ENCODE measurements around the gene SEC14L1.

The SEC14L1 gene

DNA sequence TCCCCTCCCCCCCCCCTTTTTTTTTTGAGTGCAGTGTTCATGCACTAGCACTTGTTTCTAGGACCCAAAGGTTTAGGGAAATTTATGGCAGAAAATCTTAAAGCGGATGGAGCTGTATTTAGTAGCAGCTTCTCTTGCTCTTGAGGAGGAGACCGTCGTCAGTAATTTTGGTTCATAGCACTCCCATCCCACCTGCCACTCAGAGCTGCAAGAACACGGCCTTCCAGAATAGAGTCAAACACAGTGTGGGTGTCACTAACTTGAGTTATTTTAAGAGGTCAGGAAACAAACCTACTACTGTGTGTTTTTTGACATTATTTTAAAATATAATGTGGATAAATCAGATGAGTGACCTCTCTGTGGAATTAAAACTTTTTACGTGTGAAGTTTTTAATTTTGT lies 37.3 kb downstream of the SEC14L1 start:
- no peak for DNase-seq (ENCODE audit: extremely low read depth, low read depth)
- TF ChIP-seq, protein P1, sequence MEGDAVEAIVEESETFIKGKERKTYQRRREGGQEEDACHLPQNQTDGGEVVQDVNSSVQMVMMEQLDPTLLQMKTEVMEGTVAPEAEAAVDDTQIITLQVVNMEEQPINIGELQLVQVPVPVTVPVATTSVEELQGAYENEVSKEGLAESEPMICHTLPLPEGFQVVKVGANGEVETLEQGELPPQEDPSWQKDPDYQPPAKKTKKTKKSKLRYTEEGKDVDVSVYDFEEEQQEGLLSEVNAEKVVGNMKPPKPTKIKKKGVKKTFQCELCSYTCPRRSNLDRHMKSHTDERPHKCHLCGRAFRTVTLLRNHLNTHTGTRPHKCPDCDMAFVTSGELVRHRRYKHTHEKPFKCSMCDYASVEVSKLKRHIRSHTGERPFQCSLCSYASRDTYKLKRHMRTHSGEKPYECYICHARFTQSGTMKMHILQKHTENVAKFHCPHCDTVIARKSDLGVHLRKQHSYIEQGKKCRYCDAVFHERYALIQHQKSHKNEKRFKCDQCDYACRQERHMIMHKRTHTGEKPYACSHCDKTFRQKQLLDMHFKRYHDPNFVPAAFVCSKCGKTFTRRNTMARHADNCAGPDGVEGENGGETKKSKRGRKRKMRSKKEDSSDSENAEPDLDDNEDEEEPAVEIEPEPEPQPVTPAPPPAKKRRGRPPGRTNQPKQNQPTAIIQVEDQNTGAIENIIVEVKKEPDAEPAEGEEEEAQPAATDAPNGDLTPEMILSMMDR (IDR thresholded peaks at IDR 0.05; ENCODE audit: low read depth, low read length), result no peak

DNA sequence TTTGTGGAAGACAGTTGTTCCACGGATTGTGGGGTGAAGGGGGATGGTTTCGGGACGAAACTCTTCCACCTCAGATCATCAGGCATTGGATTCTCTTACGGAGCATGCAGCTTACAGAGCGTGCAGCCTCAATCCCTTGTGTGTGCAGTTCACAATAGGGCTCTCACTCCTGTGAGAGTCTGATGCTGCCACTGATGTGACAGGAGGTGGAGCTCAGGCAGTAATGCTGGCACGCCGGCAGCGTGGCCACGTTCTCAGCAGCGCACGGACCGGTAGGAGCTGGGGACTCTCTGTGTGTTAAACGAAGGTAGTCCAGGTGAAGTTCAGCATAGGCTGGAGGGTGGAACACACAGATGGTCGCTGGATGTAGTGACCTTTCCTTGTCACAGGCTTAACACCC lies 37.8 kb downstream of the SEC14L1 start:
- TF ChIP-seq, protein P1 (IDR thresholded peaks at IDR 0.05; ENCODE audit: low read depth, low read length), result no peak

DNA sequence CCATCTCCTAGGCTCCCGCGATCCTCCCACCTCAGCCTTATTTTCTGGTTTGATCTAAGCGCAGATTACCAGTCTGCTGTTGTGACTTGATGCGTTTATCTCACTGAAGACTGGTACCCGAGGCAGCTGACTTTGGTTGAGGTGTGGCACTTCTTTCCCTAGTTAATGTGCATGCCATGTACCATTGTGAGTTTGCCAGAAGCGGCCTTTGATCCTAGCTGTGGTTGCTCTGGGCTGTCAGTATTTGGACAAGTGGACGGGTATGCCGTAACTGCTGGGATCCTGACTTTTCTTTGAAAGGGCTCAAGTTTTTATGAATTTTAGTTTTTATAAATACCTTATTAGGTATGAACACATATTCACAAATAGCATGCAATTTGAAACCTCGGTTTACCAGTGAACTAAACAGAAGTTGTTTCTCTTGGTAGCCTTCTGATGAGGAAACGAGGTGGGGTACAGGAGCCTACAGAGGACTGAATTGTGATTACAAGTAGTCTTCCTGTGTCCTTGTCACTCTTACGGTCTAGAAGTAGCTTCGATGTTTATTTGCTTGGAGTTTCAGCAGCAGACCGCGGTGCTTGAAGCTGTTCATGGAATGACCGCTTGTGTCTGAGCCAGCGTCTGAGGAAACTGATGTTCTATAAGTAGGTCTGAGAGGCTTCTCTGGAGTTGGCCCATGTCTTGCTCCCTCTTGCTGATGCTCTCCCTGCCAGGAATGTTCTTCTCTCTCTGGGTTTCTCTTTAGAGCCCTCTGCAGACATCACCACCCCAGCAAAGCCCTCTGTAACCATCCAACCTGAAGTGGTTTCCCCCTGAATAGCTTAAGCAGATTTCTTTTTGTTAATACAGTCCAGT lies 40.0 kb downstream of the SEC14L1 start:
- DNase-seq (ENCODE audit: extremely low read depth, low read depth), result no peak
- TF ChIP-seq, protein P1 (IDR thresholded peaks at IDR 0.05; ENCODE audit: low read depth, low read length), result no peak

More for the DNA sequence above, 37.8 kb downstream of the SEC14L1 start:
- DNase-seq (ENCODE audit: extremely low read depth, low read depth), result no peak

DNA sequence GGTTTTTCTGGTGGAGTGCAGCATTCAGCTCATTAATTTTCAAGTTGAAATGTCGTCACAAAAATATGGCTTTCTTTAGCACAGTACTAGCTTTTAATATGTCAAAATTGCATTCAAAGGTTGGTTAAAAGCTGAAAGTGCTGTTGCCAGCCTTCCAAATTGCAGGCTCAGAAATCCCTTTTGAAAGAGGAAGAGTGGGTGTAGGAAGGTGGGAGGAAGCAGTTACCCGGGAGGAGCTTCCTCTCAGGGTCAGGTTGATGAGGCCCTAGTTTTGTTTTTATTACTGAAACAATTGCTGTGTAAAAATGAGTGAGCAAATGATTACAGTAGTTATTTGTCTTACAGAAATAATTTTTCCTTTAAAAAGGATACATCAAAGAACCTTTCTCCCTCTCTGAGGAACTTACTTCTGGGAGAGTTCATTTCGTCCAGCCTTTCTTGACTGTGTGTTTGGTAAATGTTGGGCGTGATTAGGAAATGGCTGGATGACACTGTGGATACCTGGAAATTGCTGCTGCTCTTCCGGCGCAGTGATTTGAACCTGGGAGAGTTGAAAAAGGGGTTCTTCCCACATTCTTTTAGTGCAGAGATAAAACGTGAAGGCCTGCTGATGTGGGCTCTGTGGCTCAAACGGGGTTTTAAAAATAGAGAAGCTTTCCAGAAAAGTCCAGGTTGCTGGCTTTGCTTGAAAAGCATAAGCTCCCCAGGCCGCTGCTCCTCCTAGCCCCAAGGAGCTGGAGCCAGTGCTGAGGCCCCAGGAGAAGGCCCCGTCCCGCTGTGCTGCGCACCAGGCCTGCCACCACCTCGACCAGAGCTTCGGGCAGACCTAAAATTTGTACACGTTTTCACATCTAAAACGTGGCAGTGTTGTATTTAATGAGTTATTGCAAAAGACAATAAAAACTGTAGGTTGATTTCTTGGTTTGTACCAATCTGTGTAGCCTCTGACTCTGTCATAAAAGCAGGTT lies 41.7 kb downstream of the SEC14L1 start:
- TF ChIP-seq, protein P1 (IDR thresholded peaks at IDR 0.05; ENCODE audit: low read depth, low read length), result no peak
- no peak for DNase-seq (ENCODE audit: extremely low read depth, low read depth)

DNA sequence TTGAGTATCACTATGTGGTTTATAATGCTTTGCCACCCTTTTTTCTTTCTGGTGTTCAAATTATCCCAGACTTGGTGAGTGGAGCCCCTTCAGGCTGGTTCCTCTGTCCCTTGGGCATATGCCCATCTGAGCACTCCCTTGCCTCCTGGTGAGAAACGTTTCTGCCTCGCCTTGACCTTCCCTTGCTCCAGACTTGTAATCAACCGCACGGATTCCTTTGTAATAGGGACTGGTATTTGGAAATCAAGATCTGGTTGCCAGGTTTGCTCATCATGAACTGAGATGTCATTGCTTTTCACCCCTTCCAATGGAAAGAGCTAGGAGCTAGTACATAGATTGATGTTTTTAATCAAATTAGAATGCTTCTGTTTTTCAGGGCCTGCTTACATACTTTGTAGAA lies 43.7 kb downstream of the SEC14L1 start:
- peak; percentile 49 for DNase-seq (ENCODE audit: extremely low read depth, low read depth)
- TF ChIP-seq, protein P1 (IDR thresholded peaks at IDR 0.05; ENCODE audit: low read depth, low read length), result no peak

DNA sequence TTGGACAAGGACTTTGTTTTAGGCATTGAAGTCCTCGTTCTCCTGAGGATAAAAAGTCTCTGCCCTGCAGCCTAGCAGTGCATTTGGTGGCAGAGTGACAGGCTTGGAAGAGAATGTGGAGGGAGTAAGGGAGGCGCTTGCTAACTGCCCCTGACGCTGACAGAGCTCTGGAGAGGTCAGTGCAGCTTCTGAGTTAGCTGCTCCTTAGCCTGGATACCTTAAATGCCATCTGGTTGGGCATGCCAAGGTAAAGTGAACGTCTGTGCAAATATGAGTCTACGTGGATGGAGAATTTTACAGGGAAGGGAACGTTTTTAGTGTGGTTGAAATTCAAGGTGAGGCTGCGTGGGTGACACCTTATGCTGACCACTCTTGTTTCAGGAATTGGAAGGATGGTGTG lies 44.4 kb downstream of the SEC14L1 start:
- DNase-seq (ENCODE audit: extremely low read depth, low read depth), result no peak
- TF ChIP-seq, protein P1 (IDR thresholded peaks at IDR 0.05; ENCODE audit: low read depth, low read length), result no peak
